ENCODE results near the gene FGGY.

The FGGY gene

GRCh38 chr1:59391212-59392179 is 94.6 kb downstream of the FGGY start:
- DNase-seq = no peak

GRCh38 chr1:59393211-59394180 is 96.6 kb downstream of the FGGY start:
- DNase-seq = no peak

- DNase-seq = no peak
These were observed 98.0 kb downstream of the FGGY start for GRCh38 chr1:59394706-59395425.

GRCh38 chr1:59396387-59396786 is 99.5 kb downstream of the FGGY start:
- no peak for DNase-seq

- no peak for DNase-seq
These were observed 100.4 kb downstream of the FGGY start for GRCh38 chr1:59397139-59397858.

- no peak for DNase-seq
These were observed 102.7 kb downstream of the FGGY start for GRCh38 chr1:59399642-59400041.

- DNase-seq = no peak
These were observed 104.7 kb downstream of the FGGY start for GRCh38 chr1:59401581-59401980.

GRCh38 chr1:59404796-59405195 is 107.9 kb downstream of the FGGY start:
- DNase-seq = no peak

- no peak for DNase-seq
These were observed 109.7 kb downstream of the FGGY start for GRCh38 chr1:59406437-59407164.

GRCh38 chr1:59408608-59409240 is 111.8 kb downstream of the FGGY start:
- no peak for DNase-seq

GRCh38 chr1:59409549-59409948 is 112.7 kb downstream of the FGGY start:
- DNase-seq = no peak

- DNase-seq = no peak
These were observed 113.1 kb downstream of the FGGY start for GRCh38 chr1:59409986-59410385.

GRCh38 chr1:59410457-59410856 is 113.6 kb downstream of the FGGY start:
- no peak for DNase-seq

GRCh38 chr1:59411147-59411546 is 114.3 kb downstream of the FGGY start:
- DNase-seq = no peak

GRCh38 chr1:59412718-59413326 is 115.9 kb downstream of the FGGY start:
- no peak for DNase-seq

GRCh38 chr1:59413327-59413720 is 116.4 kb downstream of the FGGY start:
- no peak for DNase-seq

- no peak for DNase-seq
These were observed 117.7 kb downstream of the FGGY start for GRCh38 chr1:59414406-59415133.

- DNase-seq = no peak
These were observed 118.5 kb downstream of the FGGY start for GRCh38 chr1:59415286-59415850.

- DNase-seq = no peak
These were observed 119.0 kb downstream of the FGGY start for GRCh38 chr1:59415881-59416280.
